Measurements from ENCODE around the gene CHST11. TPM values are rescaled to one million over a fixed set of nuclear protein-coding genes. Genes with fewer than 3 reads are reported as not detected.

The CHST11 gene
- total RNA-seq, 1 experiment from 2014 or later = 6.7 TPM

DNA sequence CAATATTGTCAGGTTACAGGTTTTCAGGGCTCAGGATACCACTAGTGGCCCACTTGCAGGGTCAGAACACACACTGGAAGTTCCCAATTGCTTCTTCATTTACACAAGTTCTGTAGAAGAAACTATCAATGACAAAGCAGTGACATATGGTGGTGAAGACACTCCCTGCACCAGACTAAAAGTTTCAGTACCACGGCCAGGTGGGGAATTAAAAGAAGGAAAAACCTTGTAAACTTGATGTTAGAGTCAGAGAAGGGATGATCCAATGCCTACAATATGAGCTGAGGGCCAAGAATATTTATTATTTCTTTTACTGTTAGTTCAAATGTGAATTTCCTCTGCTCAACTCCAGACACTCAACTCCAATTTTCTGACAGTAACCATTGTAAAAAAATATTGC is 31.8 kb upstream of the CHST11 start:
- peaks cover 10 to 13% of the 10 kb centered on the region in 2 experiments; a peak in 4 of 5 replicates for H3K9me3 Mint-ChIP-seq

More for the DNA sequence above, 31.8 kb upstream of the CHST11 start:
- no peak overlapping the region for H2BK12ac ChIP-seq (ENCODE audit: insufficient read length, low read depth, low read length)
- TF ChIP-seq, protein P1, sequence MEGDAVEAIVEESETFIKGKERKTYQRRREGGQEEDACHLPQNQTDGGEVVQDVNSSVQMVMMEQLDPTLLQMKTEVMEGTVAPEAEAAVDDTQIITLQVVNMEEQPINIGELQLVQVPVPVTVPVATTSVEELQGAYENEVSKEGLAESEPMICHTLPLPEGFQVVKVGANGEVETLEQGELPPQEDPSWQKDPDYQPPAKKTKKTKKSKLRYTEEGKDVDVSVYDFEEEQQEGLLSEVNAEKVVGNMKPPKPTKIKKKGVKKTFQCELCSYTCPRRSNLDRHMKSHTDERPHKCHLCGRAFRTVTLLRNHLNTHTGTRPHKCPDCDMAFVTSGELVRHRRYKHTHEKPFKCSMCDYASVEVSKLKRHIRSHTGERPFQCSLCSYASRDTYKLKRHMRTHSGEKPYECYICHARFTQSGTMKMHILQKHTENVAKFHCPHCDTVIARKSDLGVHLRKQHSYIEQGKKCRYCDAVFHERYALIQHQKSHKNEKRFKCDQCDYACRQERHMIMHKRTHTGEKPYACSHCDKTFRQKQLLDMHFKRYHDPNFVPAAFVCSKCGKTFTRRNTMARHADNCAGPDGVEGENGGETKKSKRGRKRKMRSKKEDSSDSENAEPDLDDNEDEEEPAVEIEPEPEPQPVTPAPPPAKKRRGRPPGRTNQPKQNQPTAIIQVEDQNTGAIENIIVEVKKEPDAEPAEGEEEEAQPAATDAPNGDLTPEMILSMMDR (conservative IDR thresholded peaks at IDR 0.05) = no peak
- no peak overlapping the region for H3T11ph ChIP-seq (ENCODE audit: low read length)
- H3K9ac ChIP-seq (ENCODE audit: extremely low read depth, insufficient read length, low read length) = no peak overlapping the region
- Mint-ChIP-seq H3K4me1 (no peaks in the 10 kb centered on the region), H3K36me3 (ENCODE audit: insufficient read depth in 1 of 3, low read depth in 3 of 3) (peaks cover 2 to 11% (median 10%) of the 10 kb centered on the region in 3 experiments; a peak in 5 of 7 replicates), H3K4me3 (no peak overlapping the region), H3K27me3 (ENCODE audit: low read depth) (peaks cover 7% of the 10 kb centered on the region; the same call in 1 of the 2 replicates), H3K27ac (no peak overlapping the region)
- no peak overlapping the region for H4K8ac ChIP-seq (replicated peaks; ENCODE audit: insufficient read length, low read depth, low read length)
- H3K79me1 ChIP-seq (ENCODE audit: insufficient read depth, low read depth, low read length, poor library complexity, severe bottlenecking) = no peaks in the 10 kb centered on the region
- no peak overlapping the region for H3K56ac ChIP-seq (ENCODE audit: insufficient read length, low read depth, low read length)
- DNase-seq = no peak
- no peaks in the 10 kb centered on the region for H3K9me3 ChIP-seq (ENCODE audit: control insufficient read depth, low read depth, low read length)
- no peak overlapping the region for H2AK5ac ChIP-seq (ENCODE audit: insufficient read length, low read length)
- WGBS (ENCODE audit: extremely low coverage, insufficient read length, low lambda C conversion rate) = no CpG with 5 or more reads among the region's 1 CpG
- H4K20me1 ChIP-seq (ENCODE audit: control insufficient read depth, insufficient read depth, insufficient read length) = no peaks in the 10 kb centered on the region
- no peak overlapping the region for H3K27ac ChIP-seq (ENCODE audit: insufficient read length, low read depth, low read length)
- no peak overlapping the region for H3K4ac ChIP-seq (ENCODE audit: low read depth, low read length)
- no peak overlapping the region for H2BK5ac ChIP-seq (ENCODE audit: insufficient read length, low read length)
- H2BK120ac ChIP-seq (ENCODE audit: low read depth, low read length, poor library complexity, severe bottlenecking) = no peak overlapping the region
- no peak overlapping the region for H4K5ac ChIP-seq (ENCODE audit: insufficient read length, low read depth, low read length)
- no peaks in the 10 kb centered on the region; the same call in 1 of the 2 replicates for H3K4me1 ChIP-seq (ENCODE audit: insufficient read depth, low read length)
- H2BK15ac ChIP-seq (ENCODE audit: low read depth, low read length) = no peak overlapping the region
- H3K14ac ChIP-seq (ENCODE audit: insufficient read depth, low read length) = no peak overlapping the region
- no peak overlapping the region for H2AFZ ChIP-seq (ENCODE audit: low read length)
- H3K4me2 ChIP-seq (ENCODE audit: insufficient read depth, insufficient read length, low read length) = no peak overlapping the region
- no peaks in the 10 kb centered on the region for H3K27me3 ChIP-seq (ENCODE audit: insufficient read depth, low read length)
- no peak overlapping the region for H4K91ac ChIP-seq (ENCODE audit: insufficient read length, low read depth, low read length)
- H2BK20ac ChIP-seq (ENCODE audit: low read depth, low read length, poor library complexity, severe bottlenecking) = no peak overlapping the region
- H3K18ac ChIP-seq (ENCODE audit: insufficient read length, low read depth, low read length) = no peak overlapping the region
- no peaks in the 10 kb centered on the region for H3K79me2 ChIP-seq (ENCODE audit: insufficient read depth, low read length)
- no peak overlapping the region for H3K23ac ChIP-seq (ENCODE audit: insufficient read length, low read depth, low read length)
- H3K23me2 ChIP-seq (ENCODE audit: insufficient read length, low read depth, low read length, poor library complexity, severe bottlenecking) = no peaks in the 10 kb centered on the region
